ENCODE data around the gene TNS2.
"Not testable (repeated sequence)": the region's sequence is repeated elsewhere in the genome, so short reads cannot be mapped to it uniquely, and the experiment has no call there.

Gene TNS2

DNA sequence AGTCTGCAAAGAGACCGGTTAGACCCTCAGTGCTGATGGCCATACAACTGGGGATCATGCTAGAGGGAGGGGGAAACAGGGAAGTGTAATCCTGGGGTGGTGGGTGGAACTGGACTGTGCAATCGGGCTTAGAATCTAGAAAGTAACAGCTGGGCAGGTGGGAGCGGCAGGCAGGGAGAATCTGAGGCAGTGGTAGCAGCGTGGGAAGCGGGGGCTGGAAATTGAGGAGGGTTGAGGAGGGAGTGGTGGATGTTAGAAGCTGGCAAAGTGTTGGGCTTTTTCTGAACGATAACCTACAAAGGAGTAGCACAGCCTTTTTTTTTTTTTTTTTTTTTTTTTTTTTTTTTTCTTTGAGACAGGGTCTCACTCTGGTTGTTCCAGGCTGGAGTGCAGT is 44.5 kb downstream of the TNS2 start:
- no peak for DNase-seq (ENCODE audit: low spot score)

DNA sequence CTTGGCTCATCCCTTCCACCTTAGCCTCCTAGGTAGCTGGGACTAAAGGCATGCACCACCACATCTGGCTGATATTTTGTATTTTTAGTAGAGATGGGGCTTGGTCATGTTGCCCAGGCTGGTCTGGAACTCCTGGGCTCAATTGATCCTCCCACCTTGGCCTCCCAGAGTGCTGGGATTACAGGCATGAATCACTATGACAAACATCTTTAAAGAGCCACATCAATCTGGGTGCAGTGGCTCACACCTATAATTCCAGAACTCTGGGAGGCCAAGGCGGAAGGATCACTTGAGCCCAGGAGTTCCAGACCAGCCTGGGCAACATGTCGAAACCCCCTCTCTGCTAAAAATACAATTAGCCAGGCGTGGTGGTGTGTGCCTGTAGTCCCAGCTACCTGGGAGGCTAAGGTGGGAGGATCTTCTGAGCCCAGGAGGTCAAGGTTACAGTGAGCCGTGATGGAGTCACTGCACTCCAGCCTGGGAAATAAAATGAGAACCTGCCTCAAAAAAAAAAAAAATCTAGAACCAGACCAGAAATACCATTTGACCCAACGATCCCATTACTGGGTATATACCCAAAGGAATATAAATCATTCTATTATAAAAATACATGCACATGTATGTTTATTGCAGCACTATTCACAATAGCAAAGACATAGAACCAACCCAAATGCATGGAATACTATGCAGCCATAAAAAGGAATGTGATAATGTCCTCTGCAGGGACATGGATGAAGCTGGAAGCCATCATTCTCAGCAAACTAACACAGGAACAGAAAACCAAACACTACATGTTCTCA is 45.1 kb downstream of the TNS2 start:
- not testable (repeated sequence) for DNase-seq (ENCODE audit: low spot score)

DNA sequence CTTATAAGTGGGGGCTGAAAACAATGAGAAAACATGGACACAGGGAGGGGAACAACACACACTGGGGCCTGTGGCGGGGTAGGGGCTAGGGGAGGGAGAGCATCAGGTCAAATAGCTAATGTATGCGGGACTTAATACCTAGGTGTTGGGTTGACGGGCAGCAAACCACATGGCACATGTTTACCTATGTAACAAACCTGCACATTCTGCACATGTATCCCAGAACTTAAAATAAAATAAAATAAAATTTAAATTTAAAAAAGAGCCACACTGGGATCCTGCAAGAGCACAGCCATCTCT is 45.7 kb downstream of the TNS2 start:
- DNase-seq (ENCODE audit: low spot score): not testable (repeated sequence)

DNA sequence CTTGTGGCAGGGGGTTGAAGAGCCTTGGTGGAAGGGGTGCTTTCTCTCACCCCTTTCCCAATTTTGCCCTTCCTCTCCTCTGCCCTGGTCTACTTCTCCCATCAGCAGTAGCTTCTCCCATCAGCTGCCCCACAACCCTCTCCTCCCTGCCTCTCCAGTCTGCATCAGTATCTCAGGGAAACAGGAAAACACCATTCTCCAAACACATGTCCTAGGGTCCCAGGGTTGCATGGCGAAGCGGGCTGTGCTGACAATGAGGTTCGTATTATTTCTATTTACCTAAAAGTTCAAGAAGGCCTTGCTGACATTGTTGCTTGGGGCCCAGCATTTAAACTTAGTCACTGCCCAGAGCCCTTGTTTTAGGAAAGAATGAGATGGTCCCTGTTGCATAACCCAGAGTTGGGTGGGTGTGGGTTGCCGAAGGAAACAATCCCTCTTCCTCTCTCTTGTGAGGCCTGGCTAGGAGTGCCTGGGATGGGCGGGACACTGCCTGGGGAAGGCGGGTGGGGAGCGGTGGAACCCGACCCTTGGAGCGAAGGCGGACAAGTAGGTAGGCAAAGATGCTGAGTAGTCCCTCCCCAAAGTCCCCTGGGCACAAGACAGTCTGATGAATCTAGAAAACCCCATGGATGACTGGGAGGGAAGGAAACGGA is 46.4 kb downstream of the TNS2 start:
- DNase-seq (ENCODE audit: low spot score): no peak

DNA sequence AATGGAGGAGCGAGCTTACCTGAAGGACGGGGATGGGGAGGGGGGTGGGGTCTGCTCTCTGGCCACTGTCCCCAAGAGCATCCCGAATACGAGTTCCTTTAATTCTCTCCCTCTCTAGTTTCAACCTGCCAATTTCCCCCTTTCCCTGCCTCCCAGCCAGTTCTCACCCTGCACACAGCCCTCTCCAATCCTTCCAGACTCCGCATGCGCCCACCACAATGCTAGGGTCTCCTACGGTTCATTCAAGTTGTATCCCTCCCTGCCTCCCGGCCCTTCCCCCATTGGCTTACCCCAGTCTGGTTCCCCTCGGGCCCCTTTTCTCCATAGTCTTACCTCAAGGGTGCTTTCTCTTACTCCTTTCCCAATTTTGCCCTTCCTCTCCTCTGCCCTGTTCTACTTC is 46.9 kb downstream of the TNS2 start:
- DNase-seq (ENCODE audit: low spot score): no peak

DNA sequence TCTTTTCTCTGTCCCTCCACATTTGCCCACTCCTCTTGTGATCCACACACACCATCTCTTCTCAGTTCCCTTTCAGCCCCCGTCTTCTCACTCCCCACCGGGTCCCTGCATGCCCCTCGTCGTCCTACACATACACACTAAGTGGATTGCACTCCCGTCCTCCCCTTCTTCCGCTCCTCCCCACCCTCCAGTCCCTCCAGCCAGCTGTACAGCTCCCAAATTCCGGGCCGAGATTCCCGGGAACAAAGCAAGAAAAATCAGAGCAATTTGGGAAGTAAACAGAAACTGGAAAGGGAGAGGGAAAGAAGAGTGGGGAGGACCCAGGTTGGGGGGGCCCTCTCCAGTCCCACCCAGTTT is 47.3 kb downstream of the TNS2 start:
- DNase-seq (ENCODE audit: low spot score): no peak

DNA sequence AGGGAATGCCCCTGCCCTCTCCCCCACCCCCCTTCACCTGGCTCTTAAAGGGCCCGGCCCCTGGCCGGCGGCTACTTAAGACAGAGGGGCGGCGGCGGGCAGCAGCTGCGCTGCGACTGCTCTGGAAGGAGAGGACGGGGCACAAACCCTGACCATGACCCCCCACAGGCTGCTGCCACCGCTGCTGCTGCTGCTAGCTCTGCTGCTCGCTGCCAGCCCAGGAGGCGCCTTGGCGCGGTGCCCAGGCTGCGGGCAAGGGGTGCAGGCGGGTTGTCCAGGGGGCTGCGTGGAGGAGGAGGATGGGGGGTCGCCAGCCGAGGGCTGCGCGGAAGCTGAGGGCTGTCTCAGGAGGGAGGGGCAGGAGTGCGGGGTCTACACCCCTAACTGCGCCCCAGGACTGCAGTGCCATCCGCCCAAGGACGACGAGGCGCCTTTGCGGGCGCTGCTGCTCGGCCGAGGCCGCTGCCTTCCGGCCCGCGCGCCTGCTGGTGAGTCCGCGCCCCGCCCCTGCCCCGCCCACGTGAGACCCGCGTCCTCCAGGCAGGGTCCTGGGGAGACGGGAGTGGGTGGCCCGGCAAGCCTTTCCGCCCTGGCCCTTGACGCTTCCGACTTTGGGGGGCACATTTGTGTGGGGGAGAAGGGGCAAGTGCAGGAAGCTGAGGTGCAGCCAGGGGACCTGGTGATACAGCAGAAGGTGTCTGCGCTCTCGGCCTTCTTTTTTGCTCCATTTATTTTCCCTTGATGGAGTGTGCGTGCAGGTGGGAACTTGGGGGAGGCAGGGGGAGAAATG is 47.9 kb downstream of the TNS2 start, which contains the start of gene IGFBP6:
TSS of gene IGFBP6 (plus strand) at position 104 of the 790 bp plus-strand sequence. CDS start at position 155, 51 bp downstream.
- DNase-seq (ENCODE audit: low spot score): peak; percentile 44

DNA sequence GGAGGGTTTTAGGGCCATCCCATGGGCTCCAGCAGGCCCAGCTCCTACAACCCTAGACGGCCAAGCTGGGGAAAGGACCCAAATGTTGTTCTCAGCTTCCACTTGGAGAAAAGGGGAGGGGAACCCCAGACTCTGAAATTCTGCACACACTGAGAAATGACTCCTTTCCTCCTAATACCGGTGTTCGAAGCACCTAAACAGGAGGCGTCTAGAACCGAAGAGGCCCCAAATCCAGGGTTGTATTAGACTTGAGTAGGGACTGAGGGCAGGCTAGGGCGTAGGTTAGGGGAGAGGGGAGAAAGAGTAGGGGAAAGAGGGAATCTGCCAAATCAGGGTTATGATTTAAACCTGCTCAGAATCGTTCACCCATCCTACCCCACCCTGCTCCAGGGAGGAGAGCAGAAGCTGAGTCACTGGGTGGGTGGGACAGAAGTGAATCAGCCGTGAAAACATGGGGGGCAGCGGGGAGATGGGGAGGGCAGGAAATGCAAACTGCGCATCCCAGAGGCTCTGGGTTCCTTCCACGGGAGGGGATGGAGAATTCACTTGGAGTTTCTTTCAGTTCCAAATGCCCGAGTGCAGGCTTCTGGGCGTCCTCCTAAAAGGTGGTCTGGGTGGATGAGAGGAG is 48.6 kb downstream of the TNS2 start:
- peak; percentile 23 for DNase-seq (ENCODE audit: low spot score)

DNA sequence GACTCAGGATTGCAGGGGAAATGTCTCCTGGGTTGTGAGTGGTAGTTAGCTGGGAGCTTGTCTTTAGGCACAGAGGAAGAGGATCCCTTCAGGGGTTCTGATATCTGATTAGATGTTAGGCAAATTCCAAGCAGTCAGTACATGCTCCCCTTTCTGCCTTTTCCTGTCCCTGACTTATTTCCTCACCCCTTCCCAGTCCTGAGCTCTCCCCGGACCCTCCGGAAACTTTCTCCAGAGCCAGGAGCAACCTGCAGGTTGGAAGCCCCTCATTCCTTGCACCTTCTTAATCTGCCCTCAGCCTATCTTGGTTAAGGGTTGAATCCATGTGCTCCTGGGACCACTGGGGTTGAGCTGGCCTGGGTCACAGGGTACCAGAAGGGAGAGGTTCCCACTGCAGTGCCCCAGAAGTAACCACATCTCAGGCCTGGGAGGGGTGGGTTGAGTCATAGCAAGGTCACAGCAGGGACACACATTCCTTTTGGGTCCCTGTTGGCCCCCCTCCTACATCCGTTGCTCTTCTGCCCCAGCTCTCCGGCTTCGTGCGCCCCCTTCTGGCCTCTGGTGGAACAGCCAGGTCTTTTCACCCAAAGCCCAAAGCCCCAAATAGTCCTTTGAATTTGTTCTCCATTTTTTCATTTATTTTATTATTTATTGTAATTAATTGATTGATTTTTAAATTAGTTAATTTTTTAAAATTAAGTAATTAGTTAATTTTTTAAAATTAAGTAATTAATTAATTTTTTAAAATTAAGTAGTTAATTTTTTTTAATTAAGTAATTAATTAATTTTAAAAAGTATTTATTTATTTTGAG is 49.4 kb downstream of the TNS2 start:
- peak; percentile 91 for DNase-seq (ENCODE audit: low spot score)

DNA sequence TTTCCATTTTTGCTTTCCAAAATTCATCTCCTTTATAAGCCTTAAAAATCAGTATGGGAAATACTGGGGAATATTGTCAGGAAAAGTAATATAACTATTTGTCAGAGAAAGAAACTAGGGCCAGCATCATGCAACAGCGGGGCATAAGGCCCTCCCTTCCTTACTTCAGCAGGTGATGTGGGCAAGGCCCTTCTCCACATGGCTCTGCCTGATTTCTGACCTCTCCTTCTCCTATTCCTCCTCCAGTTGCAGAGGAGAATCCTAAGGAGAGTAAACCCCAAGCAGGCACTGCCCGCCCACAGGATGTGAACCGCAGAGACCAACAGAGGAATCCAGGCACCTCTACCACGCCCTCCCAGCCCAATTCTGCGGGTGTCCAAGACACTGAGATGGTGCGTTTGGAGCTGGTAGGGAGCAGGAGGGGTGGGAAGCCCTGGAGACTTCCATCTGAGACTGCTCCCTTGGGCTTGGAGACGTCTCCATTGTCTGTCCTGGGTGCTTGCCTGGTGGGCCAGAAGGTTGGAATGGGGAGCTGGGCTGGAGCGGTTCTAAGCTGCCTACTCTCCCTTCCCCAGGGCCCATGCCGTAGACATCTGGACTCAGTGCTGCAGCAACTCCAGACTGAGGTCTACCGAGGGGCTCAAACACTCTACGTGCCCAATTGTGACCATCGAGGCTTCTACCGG is 50.7 kb downstream of the TNS2 start:
- DNase-seq (ENCODE audit: low spot score): no peak

DNA sequence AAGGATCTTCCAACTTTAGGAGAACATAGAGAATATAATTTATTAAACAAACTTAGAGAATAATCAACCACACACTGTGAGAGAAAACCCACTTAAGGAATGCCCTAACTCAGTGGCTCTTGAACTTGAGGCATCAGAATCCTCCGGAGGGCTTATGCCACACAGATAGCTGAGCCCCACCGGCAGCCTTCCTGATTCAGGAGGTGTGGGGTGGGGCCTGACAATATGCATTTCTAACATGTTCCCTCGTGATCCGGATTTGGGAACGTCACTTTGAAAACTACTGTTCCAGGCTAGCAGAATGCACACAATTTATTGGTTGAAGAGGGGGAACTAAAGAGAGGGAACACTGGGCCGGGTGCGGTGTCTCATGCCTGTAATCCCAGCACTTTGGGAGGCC is 51.4 kb downstream of the TNS2 start:
- DNase-seq (ENCODE audit: low spot score): no peak

DNA sequence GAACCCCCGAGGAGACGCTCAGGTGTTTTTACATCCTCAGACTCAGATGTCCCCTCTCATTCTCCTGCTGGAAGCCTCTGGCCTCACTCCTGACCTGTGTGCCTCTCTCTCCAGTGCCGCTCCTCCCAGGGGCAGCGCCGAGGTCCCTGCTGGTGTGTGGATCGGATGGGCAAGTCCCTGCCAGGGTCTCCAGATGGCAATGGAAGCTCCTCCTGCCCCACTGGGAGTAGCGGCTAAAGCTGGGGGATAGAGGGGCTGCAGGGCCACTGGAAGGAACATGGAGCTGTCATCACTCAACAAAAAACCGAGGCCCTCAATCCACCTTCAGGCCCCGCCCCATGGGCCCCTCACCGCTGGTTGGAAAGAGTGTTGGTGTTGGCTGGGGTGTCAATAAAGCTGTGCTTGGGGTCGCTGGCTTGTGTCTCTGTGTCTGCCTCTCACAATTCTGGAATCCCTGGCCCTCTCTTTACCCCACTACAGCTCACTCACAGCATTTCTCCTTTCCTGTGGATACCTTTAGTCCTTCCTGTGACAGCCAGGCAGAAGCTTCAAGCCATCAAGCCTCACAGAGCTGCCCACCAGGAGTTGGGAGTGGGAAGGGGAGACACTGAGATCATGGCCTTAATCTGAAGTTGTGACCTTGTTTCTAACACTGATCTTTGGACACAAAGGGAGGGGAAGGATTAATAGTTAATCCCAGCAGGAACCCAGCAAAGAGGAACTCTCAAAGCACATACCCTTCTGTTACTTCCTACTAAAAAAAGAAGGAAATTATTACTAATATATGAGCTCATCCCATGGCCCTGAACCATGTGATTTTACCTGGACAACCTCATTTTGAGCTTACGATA is 52.3 kb downstream of the TNS2 start:
- DNase-seq (ENCODE audit: low spot score): no peak

DNA sequence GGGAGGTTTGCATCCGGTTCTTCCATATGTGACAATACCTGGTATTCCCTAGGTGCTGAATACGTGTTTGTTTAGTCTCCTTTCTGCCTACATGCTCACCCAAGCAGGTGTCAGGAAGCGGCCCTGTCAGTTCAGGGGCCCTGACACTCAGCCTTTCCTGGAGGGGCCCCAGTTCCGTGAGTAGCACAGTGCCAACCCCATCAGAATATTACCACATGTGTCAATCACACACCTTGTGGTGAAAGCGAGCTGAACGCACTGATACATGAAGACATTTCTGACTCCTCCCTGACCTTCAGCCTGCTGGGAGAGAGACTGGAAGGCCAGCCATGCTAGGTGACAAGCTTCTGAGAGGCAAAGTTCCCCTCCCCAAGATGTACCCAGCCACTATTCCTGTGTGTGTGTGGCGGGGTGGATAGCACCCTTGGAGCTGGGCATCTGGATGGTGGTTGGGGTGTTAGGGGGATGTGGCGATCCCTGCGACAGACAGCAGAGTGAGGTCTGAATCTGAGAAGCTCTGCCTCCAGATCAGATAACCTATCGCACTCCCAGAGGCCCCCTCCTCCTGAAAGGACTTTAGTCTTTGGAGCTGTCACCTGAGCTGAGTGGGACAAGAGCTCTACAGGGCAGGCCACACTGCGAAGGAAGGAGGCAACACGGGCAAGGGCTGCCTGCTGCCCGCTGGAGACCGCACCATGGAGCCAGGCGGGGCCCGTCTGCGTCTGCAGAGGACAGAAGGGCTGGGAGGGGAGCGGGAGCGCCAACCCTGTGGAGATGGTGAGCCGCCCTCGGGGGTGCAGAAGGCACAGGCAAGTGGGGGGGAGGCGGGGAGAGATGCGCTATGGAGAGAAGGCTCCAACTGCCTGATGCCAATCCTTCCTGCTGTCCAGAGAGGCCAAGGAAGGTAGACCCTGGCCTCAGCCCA is 53.3 kb downstream of the TNS2 start, which contains the start of gene SOAT2:
TSS of gene SOAT2 (plus strand) at position 604 of the 925 bp plus-strand sequence. CDS start at position 696, 92 bp downstream.
- DNase-seq (ENCODE audit: low spot score): peak; percentile 70

DNA sequence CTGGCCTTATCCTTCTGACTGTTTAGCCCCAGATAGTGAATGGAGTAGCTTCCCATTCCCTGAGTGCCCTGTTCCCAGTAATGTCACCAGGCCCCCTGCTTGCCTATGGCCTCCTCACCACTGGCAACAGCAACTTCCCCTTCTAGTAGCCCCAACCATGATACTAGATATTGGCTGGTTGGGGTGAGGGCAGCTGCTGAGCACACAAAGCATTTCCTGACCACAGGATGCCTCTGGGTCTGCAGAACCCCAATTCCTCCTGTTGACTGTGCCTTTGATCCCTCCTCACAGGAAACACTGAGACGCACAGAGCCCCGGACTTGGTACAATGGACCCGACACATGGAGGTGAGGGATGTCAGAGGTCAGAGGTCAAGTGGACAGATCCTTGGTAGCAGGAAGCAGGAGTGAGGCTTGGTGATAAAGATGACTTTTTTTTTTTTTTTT is 54.0 kb downstream of the TNS2 start:
- no peak for DNase-seq (ENCODE audit: low spot score)

DNA sequence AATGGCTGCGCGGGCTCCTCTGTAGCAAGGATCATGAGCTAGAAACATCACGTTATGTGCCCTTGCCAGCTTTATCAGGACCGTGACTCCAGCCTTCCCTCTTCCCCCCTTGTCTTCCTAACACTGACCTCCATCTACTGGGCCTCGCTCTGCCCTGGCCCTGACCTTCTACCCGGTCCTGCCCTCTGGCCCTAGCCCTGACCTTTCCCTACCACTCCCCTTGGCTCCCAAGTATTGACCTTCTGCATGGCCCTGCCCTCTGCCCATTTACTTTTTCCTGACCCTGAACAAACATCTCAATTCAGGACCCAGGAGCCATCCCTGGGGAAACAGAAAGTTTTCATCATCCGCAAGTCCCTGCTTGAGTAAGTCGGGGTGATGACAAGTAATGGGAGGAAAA is 55.4 kb downstream of the TNS2 start:
- no peak for DNase-seq (ENCODE audit: low spot score)

DNA sequence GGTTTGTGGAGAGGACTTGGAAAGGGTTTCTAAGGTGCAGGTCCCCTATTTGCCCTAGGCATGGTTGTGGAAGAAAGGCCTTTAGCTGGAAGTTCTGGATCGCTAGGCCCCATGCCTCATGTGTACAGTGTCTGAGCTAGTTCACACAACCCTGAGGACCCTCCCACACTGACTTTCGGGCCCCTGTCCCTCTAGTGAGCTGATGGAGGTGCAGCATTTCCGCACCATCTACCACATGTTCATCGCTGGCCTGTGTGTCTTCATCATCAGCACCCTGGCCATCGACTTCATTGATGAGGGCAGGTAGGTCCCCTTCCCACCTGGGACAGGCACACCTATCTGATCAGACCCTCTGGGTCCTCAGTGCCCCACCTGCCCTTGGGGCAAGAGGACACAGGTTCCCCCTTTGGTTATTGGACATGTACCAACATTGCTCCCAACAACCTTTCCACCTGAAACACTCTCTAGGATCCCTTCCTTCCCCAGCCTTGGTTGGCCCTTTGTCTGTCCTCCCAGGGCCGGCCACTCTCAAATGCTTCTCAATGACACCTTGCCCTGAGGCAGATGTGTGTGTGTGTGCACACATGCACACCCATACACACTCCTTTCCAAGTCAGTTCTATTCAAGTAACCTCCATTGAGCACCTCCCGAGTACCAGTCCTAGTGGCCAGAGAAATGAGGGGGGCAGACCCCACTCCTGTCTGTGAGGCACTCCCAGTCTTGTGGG is 56.0 kb downstream of the TNS2 start:
- no peak for DNase-seq (ENCODE audit: low spot score)

DNA sequence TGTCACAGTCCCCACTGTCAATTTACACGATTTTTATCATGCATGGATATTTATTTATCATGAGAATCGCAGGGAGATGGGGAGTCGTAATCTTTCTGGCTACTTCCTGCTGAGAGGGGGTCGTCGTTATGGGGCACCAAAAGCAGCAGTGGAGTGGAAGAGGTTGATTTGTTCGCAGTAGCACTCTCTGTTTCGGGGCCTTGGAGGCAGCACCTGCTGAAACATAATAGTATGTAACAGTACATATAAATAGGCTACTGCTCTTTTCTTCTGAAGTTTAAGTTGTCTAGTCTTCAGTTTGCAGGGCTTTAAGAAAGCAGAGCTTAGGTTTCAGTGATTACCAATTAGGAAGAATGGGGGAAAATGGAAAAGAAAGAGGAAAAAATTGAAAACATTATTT is 57.3 kb downstream of the TNS2 start:
- no peak for DNase-seq (ENCODE audit: low spot score)

DNA sequence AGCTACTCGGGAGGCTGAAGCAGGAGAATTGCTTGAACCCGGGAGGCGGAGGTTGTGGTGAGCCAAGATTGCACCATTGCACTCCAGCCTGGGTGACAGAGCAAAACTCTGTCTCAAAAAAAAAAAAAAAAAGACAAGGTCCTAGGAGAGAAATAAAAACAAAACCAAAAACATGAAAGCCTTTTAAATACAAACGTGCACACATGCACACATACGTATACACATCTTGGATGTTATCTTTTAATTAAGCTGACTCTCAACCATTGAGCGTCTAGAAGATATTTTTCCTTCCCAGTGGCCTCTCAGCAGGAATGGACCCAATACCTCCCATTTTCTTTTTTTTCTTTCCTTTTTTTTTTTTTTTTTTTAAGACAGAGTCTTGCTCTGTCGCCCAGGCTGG is 62.6 kb downstream of the TNS2 start:
- DNase-seq (ENCODE audit: low spot score): not testable (repeated sequence)
